ENCODE results near the gene HNRNPAB.

The HNRNPAB gene

GRCh38 chr5:178240766-178241165 is 36.4 kb downstream of the HNRNPAB start:
- TF ChIP-seq EGR1 (IDR thresholded peaks at IDR 0.05) (no peak), MAX (IDR thresholded peaks at IDR 0.05) (no peak), NFIC (IDR thresholded peaks at IDR 0.05) (no peak), REST (IDR thresholded peaks at IDR 0.05; ENCODE audit: low read depth) (no peak), ZBTB7A (IDR thresholded peaks at IDR 0.05; ENCODE audit: low read depth) (no peak), TAF1 (IDR thresholded peaks at IDR 0.05; ENCODE audit: low read depth) (no peak), FOXM1 (IDR thresholded peaks at IDR 0.05; ENCODE audit: borderline replicate concordance, low read depth) (no peak), TCF12 (IDR thresholded peaks at IDR 0.05; ENCODE audit: low read depth) (no peak), EP300 (IDR thresholded peaks at IDR 0.05; ENCODE audit: borderline replicate concordance) (no peak), TEAD4 (IDR thresholded peaks at IDR 0.05) (no peak), RAD21 (IDR thresholded peaks at IDR 0.05; ENCODE audit: low read depth) (no peak), USF1 (IDR thresholded peaks at IDR 0.05) (no peak), YY1 (IDR thresholded peaks at IDR 0.05; ENCODE audit: low read depth) (no peak), CREB1 (IDR thresholded peaks at IDR 0.05; ENCODE audit: low read depth) (no peak), CEBPB (IDR thresholded peaks at IDR 0.05) (no peak)

GRCh38 chr5:178241231-178241663 is 36.9 kb downstream of the HNRNPAB start:
- no peak for TF ChIP-seq RAD21 (IDR thresholded peaks at IDR 0.05; ENCODE audit: low read depth)
- no peak for TF ChIP-seq TEAD4 (IDR thresholded peaks at IDR 0.05)
- TF ChIP-seq CEBPB (IDR thresholded peaks at IDR 0.05), result no peak
- TF ChIP-seq NFIC (IDR thresholded peaks at IDR 0.05), result no peak
- no peak for TF ChIP-seq YY1 (IDR thresholded peaks at IDR 0.05; ENCODE audit: low read depth)
- TF ChIP-seq CREB1 (IDR thresholded peaks at IDR 0.05; ENCODE audit: low read depth), result no peak
- no peak for TF ChIP-seq EP300 (IDR thresholded peaks at IDR 0.05; ENCODE audit: borderline replicate concordance)
- TF ChIP-seq FOXM1 (IDR thresholded peaks at IDR 0.05; ENCODE audit: borderline replicate concordance, low read depth), result no peak
- no peak for TF ChIP-seq REST (IDR thresholded peaks at IDR 0.05; ENCODE audit: low read depth)
- no peak for TF ChIP-seq TCF12 (IDR thresholded peaks at IDR 0.05; ENCODE audit: low read depth)
- no peak for TF ChIP-seq EGR1 (IDR thresholded peaks at IDR 0.05)
- no peak for TF ChIP-seq ZBTB7A (IDR thresholded peaks at IDR 0.05; ENCODE audit: low read depth)
- TF ChIP-seq TAF1 (IDR thresholded peaks at IDR 0.05; ENCODE audit: low read depth), result no peak
- no peak for TF ChIP-seq USF1 (IDR thresholded peaks at IDR 0.05)
- no peak for TF ChIP-seq MAX (IDR thresholded peaks at IDR 0.05)

- TF ChIP-seq REST (IDR thresholded peaks at IDR 0.05; ENCODE audit: low read depth), result no peak
- TF ChIP-seq ZBTB7A (IDR thresholded peaks at IDR 0.05; ENCODE audit: low read depth), result no peak
- TF ChIP-seq EGR1 (IDR thresholded peaks at IDR 0.05), result no peak
- TF ChIP-seq FOXM1 (IDR thresholded peaks at IDR 0.05; ENCODE audit: borderline replicate concordance, low read depth), result no peak
- no peak for TF ChIP-seq YY1 (IDR thresholded peaks at IDR 0.05; ENCODE audit: low read depth)
- no peak for TF ChIP-seq TCF12 (IDR thresholded peaks at IDR 0.05; ENCODE audit: low read depth)
- no peak for TF ChIP-seq TEAD4 (IDR thresholded peaks at IDR 0.05)
- no peak for TF ChIP-seq MAX (IDR thresholded peaks at IDR 0.05)
- no peak for TF ChIP-seq CEBPB (IDR thresholded peaks at IDR 0.05)
- no peak for TF ChIP-seq RAD21 (IDR thresholded peaks at IDR 0.05; ENCODE audit: low read depth)
These were observed 37.4 kb downstream of the HNRNPAB start for GRCh38 chr5:178241688-178242231.

- TF ChIP-seq YY1 (IDR thresholded peaks at IDR 0.05; ENCODE audit: low read depth) (no peak), REST (IDR thresholded peaks at IDR 0.05; ENCODE audit: low read depth) (no peak), TCF12 (IDR thresholded peaks at IDR 0.05; ENCODE audit: low read depth) (no peak), EP300 (IDR thresholded peaks at IDR 0.05; ENCODE audit: borderline replicate concordance) (no peak), RAD21 (IDR thresholded peaks at IDR 0.05; ENCODE audit: low read depth) (no peak), CREB1 (IDR thresholded peaks at IDR 0.05; ENCODE audit: low read depth) (no peak), TEAD4 (IDR thresholded peaks at IDR 0.05) (no peak), EGR1 (IDR thresholded peaks at IDR 0.05) (no peak), ZBTB7A (IDR thresholded peaks at IDR 0.05; ENCODE audit: low read depth) (no peak), CEBPB (IDR thresholded peaks at IDR 0.05) (no peak), MAX (IDR thresholded peaks at IDR 0.05) (no peak), NFIC (IDR thresholded peaks at IDR 0.05) (no peak), USF1 (IDR thresholded peaks at IDR 0.05) (no peak)
These were observed 38.1 kb downstream of the HNRNPAB start for GRCh38 chr5:178242416-178242815.

Data from Ishikawa (cell line).